HG03432 (cell line): ENCODE results near the gene ABHD17A.

Experiments
- ATAC-seq: cut with Tn5 transposase; IDR thresholded peaks from one replicate; pipeline ENCODE4 v1.9.1; 2021; ENCODE audit warnings: mild to moderate bottlenecking, moderate library complexity; ENCODE audit not compliant: unreplicated experiment

ABHD17A gene

DNA sequence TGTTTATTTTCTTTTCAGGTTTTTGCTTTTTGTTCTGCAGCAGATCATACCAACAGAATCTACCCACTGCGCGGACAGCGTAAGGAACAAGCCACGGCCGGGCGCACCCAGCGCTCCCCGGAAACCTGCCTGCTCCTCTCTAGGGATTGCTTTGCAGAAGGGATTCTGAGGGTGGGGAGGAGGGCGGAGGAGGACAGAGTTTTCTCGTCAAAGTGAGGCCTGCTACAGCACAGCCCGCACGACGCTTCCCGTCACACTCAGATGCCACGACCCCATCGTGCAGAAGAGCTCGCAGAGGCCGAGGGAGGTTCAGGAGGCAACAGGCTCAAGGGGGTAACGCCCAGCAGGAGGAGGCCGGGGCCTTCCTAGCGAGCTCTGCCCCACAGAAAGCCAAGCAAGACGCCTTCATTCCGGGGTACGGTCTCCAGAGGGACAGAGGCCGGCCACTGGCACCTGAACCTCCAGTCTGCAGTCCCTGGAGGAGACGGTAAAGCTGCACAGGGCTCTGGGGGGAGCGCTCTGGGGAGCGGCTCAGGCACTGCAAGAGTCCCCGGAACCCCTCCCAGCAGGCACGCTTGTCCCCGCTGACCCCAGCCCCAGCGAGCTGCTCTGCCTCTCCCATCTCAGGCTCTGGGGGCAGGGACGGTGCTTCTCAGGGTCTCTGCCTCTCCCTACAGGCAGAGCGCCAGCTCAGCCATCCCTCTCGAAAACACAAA lies 43.9 kb downstream of the ABHD17A start:
- ATAC-seq, result no peak

DNA sequence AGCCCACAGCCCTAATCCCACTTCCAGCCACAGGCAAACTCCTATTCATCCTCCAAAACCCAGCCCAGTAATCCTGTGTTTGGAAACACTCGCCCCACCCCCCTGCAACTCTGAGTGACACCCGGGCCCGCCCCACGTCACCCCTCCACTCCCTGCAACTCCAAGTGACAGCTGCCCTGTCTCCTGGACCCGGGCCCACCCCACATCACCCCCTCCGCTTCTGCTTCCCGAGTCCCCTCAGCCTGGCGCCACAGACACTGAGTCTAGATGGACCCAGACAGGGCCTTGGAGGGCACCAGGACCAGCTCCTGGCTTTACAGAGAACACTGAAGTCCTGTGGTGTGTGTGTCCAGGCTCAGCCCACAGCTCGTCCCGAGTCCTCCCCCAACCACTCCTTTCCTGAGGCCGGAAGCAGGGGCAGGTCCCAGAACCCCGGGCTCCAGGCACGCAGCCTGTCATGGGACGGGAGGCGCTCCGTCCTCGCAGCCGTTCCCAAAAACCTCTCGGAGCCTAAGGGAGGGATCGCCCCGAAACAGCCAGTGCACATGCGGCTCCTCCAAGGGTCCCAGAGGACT lies 44.7 kb downstream of the ABHD17A start:
- ATAC-seq, result no peak

DNA sequence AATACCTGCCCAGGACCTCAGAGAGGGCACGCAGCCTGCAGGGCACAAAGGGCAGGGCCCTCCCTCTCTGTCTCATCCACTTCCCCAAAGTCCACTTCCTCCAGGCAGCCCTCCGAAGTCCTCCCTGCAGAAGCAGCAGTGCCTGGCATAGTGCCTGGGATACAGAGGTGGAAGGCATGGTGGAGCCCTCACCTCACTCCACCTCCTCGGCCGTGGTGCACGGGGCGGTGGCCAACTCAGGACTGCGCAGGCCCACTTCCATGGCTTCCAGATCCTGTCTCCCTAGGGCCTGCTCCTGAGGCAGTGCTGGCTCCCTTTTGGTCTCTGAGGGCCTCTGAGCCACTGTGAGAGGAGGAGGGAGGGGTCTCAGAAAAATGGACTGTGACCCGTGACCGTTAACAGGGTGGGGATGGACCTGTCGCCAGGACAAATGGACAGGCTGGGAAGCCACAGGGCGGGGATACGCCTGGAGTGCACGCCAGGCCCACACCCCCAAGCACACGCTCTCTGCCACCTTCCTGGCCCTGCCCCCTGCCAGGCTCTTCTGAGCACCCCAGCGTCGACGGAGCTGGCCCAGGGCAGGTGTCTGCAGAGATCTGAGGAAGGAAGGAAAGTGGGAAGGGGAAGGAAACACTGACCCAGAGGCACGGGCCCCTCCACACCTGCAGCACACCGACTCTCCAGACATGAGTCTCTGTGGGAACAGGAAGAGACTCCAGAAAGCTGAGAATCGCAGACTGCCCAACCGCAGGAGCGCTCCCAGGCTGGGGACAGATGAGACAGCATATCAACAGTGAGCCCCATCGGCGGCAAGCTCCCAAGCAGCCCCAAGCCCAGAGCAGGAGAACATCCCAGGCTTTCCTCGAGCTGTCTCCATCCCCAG lies 45.4 kb downstream of the ABHD17A start:
- ATAC-seq, result no peak

DNA sequence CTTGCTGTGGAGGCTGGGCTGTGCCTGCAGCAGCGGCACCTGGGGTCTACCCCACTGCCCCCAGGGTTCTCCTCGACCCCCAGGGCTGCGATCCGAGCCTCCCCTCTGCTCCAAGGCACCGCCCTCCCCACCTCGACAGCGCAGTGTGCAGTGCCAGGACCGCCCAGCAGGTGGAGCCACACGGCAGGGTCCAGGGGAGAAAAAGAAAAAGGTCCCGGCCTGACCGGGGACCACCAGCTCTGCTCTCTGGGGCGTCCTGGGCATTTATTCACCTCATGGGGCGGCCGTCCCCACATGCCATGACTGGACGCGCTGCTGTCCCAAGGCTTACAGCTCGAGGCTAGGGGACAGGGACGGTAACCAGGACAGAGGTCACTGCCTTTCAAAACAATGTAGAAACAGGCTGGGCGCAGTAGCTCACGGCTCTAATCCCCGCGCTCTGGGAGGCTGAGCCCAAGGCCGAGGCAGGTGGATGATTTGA lies 47.6 kb downstream of the ABHD17A start:
- no peak for ATAC-seq

DNA sequence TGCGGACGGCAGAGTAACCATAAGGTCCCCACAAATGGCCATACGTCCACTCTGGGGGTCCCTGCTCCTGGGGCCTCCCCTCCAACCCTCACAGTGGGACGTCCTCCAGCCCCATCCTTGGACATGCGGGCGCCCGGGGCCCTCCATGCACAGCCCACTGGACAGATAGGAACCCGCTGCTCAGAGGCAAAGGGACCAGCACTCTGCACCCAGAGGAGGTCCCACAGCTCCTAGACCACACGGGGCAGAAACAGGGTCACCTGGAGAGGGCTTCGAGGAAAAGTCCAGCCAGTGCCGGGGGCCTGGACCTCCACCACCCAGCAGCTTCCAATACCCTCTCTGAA lies 48.1 kb downstream of the ABHD17A start:
- ATAC-seq, result no peak

DNA sequence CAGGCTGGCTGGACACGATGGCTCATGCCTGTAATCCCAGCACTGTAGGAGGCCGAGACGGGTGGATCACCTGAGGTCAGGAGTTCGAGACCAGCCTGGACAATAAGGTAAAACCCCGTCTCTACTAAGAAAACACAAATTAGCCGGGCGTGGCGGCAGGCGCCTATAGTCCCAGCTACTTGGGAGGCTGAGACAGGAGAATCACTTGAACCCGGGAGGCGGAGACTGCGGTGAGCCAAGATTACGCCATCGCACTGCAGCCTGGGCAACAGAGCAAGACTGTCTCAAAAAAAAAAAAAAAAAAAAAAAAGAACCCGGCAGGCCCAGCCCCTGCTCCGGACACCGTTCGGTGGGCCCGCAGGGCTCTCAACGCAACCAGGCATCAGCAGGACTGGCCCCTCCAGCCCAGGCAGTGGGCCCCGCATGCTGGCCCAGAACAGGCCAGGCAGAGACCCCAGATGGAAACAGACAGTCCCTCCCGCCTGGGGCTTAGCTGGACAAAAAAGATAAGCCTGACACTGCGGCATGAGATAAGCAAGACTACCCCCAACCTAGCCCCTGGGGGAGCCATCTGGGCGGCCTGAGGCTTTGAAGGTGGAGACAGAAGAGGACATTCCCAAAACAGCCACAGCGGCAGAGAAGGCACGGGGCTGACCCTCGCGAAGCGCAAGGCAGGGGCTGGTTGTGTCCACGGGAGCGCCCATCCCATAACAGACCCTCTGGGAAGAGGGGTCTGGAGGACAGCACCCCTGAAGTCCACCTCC lies 48.7 kb downstream of the ABHD17A start:
- ATAC-seq, result no peak

DNA sequence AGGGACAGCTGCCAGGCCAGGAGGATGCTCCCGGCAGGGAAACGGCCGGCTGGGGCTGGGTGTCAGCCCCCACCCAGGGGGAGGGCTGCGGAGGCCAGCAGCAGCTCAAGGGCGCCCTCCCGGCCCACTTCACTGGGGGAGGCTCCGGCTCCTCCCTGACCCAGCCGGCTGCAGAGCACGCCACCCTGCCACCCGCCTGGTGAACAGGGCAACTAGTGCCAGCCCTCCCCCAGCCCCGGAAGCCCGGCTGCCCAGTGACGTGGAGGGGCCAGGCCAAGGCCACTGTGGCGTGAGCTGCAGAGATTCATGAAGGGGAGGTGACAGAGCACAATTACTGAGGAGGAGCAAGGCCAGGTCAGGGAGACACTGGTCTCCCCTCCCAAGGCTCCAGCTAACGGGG lies 51.8 kb downstream of the ABHD17A start:
- ATAC-seq, result no peak

DNA sequence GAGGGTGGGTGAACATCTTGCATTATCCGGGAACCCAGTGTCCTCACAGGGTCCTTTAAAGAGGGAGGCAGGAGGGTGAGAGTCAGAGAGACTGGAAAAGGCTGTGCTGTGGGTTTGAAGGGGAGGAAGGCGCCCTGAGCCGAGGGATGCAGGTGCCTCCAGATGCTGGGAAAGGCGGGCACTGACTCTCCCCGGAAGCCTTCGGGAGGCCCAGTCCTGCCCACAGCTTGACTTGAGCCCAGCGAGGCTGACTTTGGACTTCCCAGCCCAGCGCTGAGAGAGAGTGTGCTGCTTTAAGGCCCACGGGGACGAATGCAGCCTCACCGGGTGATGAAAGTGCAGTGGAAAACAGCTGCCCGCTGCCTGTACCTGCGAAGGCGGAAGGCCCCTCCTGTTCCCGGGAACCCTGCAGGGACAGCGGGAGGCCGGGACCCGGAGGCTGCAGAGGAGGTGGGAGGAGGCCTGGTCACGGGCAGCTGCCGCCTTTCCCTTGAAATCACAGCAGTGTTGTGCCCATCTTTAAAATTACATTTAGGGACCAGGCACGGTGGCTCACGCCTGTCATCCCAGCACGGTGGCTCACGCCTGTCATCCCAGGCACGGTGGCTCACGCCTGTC lies 53.1 kb downstream of the ABHD17A start:
- ATAC-seq, result no peak

DNA sequence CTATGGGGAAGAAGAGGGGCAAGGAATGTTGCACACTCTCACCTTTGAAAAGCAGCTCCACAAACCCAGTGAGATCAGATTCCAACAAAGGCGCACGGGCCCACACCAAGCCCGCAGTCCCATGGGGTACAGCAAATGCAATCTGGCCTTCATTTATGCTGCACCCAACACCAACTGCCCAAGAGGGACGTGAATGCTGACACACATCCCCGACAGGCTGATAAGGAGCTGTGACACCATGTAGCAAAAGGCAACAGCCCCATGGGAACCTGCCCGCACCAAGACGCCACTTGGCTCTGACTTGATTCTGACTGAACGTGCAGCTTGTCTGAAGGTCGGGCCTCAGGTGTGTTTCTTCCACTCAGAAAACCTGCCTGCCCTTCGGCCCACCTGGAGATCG lies 54.3 kb downstream of the ABHD17A start:
- no peak for ATAC-seq

DNA sequence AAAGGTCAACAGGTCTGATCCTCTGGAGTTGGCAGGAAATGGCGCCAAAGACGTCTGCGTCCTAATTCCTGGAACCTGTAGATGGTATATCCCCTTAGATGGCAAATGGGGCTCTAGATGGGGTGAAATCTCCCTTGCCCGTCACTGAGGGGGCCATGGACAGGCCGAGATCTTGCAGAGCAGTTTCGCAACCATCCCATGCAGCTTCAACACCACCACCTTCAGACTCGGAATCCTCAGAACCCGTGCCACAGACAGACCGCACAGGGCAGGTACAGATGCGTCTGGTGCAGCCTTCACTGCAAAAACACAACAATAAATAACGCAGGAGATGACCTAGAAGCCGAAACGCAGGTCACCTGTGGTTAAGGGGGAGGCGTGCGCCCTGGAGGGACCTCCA lies 54.7 kb downstream of the ABHD17A start:
- no peak for ATAC-seq

DNA sequence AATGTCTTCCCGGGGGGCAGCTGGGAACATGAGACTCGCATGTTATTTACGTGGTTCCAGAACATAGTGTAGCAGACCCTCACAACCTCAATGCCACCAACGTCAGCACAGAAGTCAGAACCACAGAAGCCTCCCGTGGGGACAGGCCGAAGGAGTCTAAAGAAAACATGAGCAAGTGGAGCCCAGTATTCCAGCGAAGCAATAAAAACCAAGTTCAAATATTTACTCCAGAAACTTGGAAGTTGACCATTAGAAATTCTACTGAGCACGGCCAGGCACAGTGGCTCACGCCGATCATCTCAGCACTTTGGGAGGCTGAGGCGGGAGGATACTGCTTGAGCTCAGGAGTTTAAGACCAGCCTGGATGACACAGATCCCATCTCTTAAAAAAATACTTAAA lies 55.3 kb downstream of the ABHD17A start:
- ATAC-seq, result no peak

DNA sequence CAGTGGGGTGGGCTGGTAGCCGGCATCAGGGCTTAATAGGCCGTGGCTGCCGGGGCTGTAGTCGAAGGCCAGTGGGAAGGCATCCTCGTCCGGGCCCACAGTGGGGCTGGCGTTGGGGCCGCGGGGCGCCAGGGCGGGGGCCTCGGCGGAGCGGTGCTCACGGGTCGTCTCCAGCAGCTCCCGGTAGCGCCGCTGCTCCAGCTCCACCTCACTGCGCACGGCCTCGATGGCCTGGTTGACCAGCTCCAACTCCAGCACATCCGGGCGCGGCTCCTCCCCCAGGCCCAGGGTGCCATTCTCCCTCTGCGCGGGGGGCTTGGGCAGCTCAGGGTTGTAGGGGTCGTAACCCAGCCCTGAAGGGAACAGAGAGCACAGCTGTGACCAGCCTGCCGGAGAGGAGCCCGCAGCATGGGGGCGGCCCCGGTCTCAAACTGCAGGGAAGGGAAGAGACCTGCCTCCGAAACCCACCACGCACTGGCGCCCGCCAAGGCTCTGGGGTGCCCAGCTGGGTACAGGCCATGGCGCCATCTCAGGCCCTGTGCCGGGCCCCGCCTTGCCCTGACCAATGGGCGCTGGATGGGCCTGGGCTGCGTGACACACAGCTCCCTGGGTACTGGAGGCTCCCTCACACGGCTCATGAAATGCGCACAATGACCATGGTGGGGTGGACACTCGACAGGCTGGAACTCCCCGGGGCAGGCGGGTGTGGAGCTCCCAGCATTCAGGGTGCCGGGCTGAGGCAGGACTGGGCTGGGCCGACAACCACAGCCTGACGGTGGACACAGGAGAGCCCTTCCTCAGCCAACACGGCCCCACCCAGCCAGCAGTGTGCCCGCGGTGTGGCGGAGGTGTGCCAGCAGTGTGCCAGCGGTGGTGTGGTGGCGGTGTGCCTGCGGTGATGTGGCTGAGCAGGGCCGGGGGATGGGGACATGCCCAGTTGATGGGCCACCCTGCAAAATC lies 56.7 kb downstream of the ABHD17A start:
- ATAC-seq, result no peak

DNA sequence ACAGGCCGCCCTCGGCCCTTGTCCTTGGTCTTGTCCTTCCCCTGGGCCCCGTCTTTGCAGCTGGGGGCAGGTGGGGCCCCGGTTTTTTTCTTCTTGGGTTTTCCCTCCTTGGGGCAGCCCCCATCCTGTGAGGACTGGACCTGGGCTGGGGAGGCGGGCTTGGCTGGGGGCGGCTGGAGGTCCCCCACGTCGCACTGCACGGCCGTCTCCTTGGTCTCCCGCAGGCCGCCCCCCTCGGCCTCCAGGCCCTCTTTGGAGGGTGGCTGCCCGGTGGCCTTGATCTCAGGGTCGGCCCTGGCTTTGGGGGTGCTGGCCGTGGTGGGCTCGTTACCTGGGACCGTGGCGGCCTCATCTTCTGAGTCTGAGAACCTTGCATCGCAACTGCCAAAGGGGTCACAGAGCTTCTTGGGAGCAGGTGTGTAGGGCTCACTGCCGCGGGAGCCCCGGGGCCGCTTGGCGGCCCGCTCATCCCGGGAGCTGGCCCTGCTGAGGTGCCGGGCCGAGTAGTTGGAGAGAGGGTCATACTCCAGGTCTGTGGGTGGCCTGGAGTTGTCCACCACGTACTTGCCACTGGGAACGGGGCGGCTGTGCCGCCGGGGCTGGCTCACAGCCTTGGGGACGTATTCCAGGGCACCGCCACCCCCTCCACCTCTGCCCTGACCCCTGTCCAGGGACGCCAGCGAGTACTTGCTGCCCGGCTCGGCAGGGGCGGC lies 57.6 kb downstream of the ABHD17A start:
- no peak for ATAC-seq
